Sigmoid colon (tissue), 4 donors: ENCODE data around the gene CENPF.

Experiments used
- EP300 ChIP-seq, 4 donors: sonication (generic); formaldehyde crosslinking; IDR thresholded peaks; one replicate each; pipeline ENCODE4 v1.6.1; 2017; ENCODE audit warnings: antibody characterized with exemption in 4 of 4
- POLR2A ChIP-seq, 2 donors: fragments of 450-650 bp; IDR thresholded peaks; one replicate each; pipeline ENCODE4 v1.6.1; 2016; ENCODE audit warnings: antibody characterized with exemption in 2 of 2, mild to moderate bottlenecking in 2 of 2, moderate library complexity in 2 of 2
- POLR2AphosphoS5 ChIP-seq, 4 donors: sonication (generic); formaldehyde crosslinking; IDR thresholded peaks; one replicate each; pipeline ENCODE4 v1.6.1; 2017; ENCODE audit warnings: antibody characterized with exemption in 4 of 4
- TF ChIP-seq, protein P1 (sequence below), 4 experiments: fragments of 450-650 bp in 3 of 4; fragments of 200-600 bp in 1 of 4; IDR thresholded peaks; one replicate each; pipeline ENCODE4 v1.5.1; 2016 to 2019; ENCODE audit warnings: antibody characterized with exemption in 4 of 4, mild to moderate bottlenecking in 3 of 4, moderate library complexity in 2 of 4

GRCh38 chr1:214694769-214695168, 91.8 kb downstream of the CENPF start:
- TF ChIP-seq POLR2A (IDR thresholded peaks at IDR 0.05) = no peak
- no peak for TF ChIP-seq EP300 (IDR thresholded peaks at IDR 0.05)
- no peak for TF ChIP-seq POLR2AphosphoS5 (IDR thresholded peaks at IDR 0.05)
- TF ChIP-seq, protein P1, sequence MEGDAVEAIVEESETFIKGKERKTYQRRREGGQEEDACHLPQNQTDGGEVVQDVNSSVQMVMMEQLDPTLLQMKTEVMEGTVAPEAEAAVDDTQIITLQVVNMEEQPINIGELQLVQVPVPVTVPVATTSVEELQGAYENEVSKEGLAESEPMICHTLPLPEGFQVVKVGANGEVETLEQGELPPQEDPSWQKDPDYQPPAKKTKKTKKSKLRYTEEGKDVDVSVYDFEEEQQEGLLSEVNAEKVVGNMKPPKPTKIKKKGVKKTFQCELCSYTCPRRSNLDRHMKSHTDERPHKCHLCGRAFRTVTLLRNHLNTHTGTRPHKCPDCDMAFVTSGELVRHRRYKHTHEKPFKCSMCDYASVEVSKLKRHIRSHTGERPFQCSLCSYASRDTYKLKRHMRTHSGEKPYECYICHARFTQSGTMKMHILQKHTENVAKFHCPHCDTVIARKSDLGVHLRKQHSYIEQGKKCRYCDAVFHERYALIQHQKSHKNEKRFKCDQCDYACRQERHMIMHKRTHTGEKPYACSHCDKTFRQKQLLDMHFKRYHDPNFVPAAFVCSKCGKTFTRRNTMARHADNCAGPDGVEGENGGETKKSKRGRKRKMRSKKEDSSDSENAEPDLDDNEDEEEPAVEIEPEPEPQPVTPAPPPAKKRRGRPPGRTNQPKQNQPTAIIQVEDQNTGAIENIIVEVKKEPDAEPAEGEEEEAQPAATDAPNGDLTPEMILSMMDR (IDR thresholded peaks at IDR 0.05) = no peak
